NOMO-1 treated with DMSO at 0.1 percent for 48 hours (cell line): ENCODE measurements around the gene FAM219A.
"Not testable (repeated sequence)": the region's sequence is repeated elsewhere in the genome, so short reads cannot be mapped to it uniquely, and the experiment has no call there.

Source experiments
- DNase-seq: peaks from one replicate; lab custom pipeline; 2025; ENCODE audit not compliant: unreplicated experiment; lab: John Stamatoyannopoulos, UW

FAM219A gene

GRCh38 chr9:34352957-34353356 lies 105.4 kb downstream of the FAM219A start:
- not testable (repeated sequence) for DNase-seq

DNA sequence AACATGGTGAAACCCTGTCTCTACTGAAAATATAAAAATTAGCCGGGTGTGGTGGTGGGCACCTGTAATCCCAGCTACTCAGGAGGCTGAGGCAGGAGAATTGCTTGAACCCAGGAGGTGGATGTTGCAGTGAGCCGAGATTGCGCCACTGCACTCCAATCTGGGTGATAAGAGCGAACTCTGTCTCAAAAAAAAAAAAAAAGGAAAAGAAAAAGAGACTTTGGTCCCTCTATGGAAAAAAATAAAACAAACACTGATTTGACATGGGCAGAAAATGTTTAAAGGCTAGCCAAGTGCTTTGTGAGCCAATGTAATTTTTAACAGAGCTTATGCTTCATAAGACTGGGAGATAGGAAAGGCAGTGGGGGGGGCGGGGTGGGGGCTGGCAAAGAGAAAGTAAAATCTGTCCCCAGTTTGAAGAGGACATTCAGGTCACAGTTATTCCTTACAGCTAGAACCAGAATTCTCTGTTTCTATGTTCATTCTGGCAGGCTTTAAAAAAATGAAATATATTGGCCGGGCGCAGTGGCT lies 106.2 kb downstream of the FAM219A start:
- DNase-seq = not testable (repeated sequence)

GRCh38 chr9:34349324-34349723 lies 109.0 kb downstream of the FAM219A start:
- DNase-seq = no peak
